GM12878 (cell line): Measurements from ENCODE around the gene EML3. TPM values are rescaled to one million over a fixed set of nuclear protein-coding genes. Genes with fewer than 3 reads are reported as not detected.
A peak's percentile ranks its signal among the peaks of the same experiment; 100 is the strongest.

Source experiments
- LARP7 ChIP-seq: fragments of 450-650 bp; IDR thresholded peaks from 2 replicates; pipeline ENCODE4 v1.6.1; 2017; ENCODE audit warnings: mild to moderate bottlenecking
- SUPT20H ChIP-seq: IDR thresholded peaks from 2 replicates; pipeline ENCODE4 v1.6.1; 2011; ENCODE audit warnings: low read depth, mild to moderate bottlenecking, low read length, moderate library complexity, borderline replicate concordance; ENCODE audit not compliant: control insufficient read depth
- SUZ12 ChIP-seq: fragments of 200-600 bp; sonication (generic); IDR thresholded peaks from one replicate; pipeline ENCODE4 v1.6.1; 2018; ENCODE audit warnings: antibody characterized with exemption, mild to moderate bottlenecking; ENCODE audit not compliant: unreplicated experiment
- YBX1 ChIP-seq: fragments of 450-650 bp; IDR thresholded peaks from 2 replicates; pipeline ENCODE4 v1.6.1; 2016; ENCODE audit warnings: antibody characterized with exemption
- YY1 ChIP-seq: IDR thresholded peaks from 2 replicates; pipeline ENCODE4 v1.6.1; 2011; ENCODE audit warnings: low read depth, mild to moderate bottlenecking, low read length
- polyA plus RNA-seq, 11 experiments: library from polyadenylated mRNA; depleted of rRNA in 4 of 11; unstranded in 6 of 11; stranded (reverse) in 5 of 11; fragments of >200 nt; fragmentation: Nextera tagmentation in 4 of 11; fragmentation: Illumina TruSeq in 1 of 11; extraction: Ambion mirVana in 4 of 11; extraction: Trizol in 1 of 11; gene quantifications; 1 replicate in 1 of 11; 2 replicates in 10 of 11; pipeline versions ENCODE4 v1.2.1 to v1.2.3, GENCODE V29; 2011 to 2016; ENCODE audit warnings: inconsistent platforms in 2 of 11, missing spikeins in 2 of 11, low read depth in 1 of 11
- total RNA-seq, 4 experiments: library from RNA; depleted of rRNA in 3 of 4; stranded (reverse); fragments of >200 nt in 3 of 4; fragmentation: Illumina TruSeq in 1 of 4; extraction: Trizol in 1 of 4; gene quantifications; 2 replicates each; pipeline versions ENCODE4 v1.2.1 to v1.2.3, GENCODE V29; 2013 to 2021
- TF ChIP-seq, protein P1 (sequence below): fragments of 450-650 bp; formaldehyde crosslinking; IDR thresholded peaks from 2 replicates; pipeline ENCODE4 v1.5.0; 2022; ENCODE audit warnings: mild to moderate bottlenecking, missing genetic modification characterization
- TF ChIP-seq, protein P2 (sequence below): fragments of 450-650 bp; IDR thresholded peaks from 2 replicates; pipeline ENCODE4 v1.6.1; 2017; ENCODE audit warnings: mild to moderate bottlenecking, moderate library complexity
- TF ChIP-seq, protein P3 (sequence below): fragments of 450-650 bp; IDR thresholded peaks from 2 replicates; pipeline ENCODE4 v1.6.1; 2017; ENCODE audit warnings: low read depth, mild to moderate bottlenecking, moderate library complexity
- TF ChIP-seq, protein P4 (sequence below): IDR thresholded peaks from 2 replicates; pipeline ENCODE4 v1.6.1; 2011; ENCODE audit warnings: borderline replicate concordance, low read depth, mild to moderate bottlenecking, moderate library complexity, low read length; ENCODE audit not compliant: insufficient read depth, poor library complexity, severe bottlenecking

EML3 gene
- total and polyA plus RNA-seq, 10 of the 15 experiments (the other 5 are each of a cell fraction or from before 2014, with no cell fraction given), result 0.58 to 82.5 (median 24.8) TPM

DNA sequence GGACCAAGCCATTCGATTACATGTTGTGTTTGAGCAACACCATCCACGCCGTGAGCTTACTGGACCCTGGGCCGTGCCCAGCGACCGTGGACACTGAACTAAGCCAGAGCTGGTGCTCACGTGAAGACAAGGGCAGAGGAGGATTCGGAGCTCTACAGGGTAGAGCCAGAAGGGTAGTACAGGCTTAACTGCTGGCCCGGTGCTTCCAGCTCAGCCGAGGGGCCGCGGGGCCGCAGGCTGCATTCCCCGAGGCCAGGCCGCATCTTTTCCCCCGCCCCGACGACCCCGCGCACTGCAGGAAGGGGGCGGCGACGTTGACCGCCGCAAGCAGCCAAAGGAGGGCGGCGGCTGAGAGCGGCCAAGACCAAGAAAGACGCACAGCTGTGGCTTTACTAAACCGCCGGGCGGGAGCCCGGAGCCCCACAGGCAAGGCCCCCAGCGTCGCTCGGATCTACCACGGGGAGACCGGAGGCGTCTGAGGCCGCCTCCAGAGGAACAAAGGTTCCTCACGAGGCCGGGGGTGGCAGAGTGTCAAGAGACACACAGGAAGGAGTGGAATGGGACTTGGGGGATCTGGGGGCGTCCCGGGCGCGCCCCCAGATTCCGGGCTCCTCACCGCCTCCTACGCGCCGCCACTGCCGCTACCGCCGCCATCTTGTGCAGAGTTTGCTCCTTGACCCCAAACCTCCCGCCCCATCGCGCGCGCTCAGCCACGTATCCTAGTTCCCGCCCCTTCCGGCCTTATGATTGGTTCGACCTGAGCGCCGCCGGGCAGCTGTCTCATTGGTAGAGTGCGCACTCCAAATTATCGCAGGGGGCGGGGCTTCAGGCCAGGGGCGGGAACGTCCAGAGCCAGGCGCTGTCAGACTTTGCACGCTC lies 33.6 kb upstream of the EML3 start, which contains the start of gene GANAB (continued):
- TF ChIP-seq, protein P1, sequence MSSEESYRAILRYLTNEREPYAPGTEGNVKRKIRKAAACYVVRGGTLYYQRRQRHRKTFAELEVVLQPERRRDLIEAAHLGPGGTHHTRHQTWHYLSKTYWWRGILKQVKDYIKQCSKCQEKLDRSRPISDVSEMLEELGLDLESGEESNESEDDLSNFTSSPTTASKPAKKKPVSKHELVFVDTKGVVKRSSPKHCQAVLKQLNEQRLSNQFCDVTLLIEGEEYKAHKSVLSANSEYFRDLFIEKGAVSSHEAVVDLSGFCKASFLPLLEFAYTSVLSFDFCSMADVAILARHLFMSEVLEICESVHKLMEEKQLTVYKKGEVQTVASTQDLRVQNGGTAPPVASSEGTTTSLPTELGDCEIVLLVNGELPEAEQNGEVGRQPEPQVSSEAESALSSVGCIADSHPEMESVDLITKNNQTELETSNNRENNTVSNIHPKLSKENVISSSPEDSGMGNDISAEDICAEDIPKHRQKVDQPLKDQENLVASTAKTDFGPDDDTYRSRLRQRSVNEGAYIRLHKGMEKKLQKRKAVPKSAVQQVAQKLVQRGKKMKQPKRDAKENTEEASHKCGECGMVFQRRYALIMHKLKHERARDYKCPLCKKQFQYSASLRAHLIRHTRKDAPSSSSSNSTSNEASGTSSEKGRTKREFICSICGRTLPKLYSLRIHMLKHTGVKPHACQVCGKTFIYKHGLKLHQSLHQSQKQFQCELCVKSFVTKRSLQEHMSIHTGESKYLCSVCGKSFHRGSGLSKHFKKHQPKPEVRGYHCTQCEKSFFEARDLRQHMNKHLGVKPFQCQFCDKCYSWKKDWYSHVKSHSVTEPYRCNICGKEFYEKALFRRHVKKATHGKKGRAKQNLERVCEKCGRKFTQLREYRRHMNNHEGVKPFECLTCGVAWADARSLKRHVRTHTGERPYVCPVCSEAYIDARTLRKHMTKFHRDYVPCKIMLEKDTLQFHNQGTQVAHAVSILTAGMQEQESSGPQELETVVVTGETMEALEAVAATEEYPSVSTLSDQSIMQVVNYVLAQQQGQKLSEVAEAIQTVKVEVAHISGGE, result no peak
- no peak for TF ChIP-seq SUZ12
- TF ChIP-seq, protein P2, sequence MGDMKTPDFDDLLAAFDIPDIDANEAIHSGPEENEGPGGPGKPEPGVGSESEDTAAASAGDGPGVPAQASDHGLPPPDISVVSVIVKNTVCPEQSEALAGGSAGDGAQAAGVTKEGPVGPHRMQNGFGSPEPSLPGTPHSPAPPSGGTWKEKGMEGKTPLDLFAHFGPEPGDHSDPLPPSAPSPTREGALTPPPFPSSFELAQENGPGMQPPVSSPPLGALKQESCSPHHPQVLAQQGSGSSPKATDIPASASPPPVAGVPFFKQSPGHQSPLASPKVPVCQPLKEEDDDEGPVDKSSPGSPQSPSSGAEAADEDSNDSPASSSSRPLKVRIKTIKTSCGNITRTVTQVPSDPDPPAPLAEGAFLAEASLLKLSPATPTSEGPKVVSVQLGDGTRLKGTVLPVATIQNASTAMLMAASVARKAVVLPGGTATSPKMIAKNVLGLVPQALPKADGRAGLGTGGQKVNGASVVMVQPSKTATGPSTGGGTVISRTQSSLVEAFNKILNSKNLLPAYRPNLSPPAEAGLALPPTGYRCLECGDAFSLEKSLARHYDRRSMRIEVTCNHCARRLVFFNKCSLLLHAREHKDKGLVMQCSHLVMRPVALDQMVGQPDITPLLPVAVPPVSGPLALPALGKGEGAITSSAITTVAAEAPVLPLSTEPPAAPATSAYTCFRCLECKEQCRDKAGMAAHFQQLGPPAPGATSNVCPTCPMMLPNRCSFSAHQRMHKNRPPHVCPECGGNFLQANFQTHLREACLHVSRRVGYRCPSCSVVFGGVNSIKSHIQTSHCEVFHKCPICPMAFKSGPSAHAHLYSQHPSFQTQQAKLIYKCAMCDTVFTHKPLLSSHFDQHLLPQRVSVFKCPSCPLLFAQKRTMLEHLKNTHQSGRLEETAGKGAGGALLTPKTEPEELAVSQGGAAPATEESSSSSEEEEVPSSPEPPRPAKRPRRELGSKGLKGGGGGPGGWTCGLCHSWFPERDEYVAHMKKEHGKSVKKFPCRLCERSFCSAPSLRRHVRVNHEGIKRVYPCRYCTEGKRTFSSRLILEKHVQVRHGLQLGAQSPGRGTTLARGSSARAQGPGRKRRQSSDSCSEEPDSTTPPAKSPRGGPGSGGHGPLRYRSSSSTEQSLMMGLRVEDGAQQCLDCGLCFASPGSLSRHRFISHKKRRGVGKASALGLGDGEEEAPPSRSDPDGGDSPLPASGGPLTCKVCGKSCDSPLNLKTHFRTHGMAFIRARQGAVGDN, result peak; percentile 47
- TF ChIP-seq, protein P3, sequence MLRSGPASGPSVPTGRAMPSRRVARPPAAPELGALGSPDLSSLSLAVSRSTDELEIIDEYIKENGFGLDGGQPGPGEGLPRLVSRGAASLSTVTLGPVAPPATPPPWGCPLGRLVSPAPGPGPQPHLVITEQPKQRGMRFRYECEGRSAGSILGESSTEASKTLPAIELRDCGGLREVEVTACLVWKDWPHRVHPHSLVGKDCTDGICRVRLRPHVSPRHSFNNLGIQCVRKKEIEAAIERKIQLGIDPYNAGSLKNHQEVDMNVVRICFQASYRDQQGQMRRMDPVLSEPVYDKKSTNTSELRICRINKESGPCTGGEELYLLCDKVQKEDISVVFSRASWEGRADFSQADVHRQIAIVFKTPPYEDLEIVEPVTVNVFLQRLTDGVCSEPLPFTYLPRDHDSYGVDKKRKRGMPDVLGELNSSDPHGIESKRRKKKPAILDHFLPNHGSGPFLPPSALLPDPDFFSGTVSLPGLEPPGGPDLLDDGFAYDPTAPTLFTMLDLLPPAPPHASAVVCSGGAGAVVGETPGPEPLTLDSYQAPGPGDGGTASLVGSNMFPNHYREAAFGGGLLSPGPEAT, result peak; percentile 84
- TF ChIP-seq, protein P4, sequence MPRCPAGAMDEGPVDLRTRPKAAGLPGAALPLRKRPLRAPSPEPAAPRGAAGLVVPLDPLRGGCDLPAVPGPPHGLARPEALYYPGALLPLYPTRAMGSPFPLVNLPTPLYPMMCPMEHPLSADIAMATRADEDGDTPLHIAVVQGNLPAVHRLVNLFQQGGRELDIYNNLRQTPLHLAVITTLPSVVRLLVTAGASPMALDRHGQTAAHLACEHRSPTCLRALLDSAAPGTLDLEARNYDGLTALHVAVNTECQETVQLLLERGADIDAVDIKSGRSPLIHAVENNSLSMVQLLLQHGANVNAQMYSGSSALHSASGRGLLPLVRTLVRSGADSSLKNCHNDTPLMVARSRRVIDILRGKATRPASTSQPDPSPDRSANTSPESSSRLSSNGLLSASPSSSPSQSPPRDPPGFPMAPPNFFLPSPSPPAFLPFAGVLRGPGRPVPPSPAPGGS, result peak; percentile 86
- peak; percentile 82 for TF ChIP-seq LARP7
- no peak for TF ChIP-seq SUPT20H
- TF ChIP-seq YBX1, result no peak
- TF ChIP-seq YY1, result peak; percentile 99
